ENCODE measurements around the gene CFAP299.
"Not testable (repeated sequence)": the region's sequence is repeated elsewhere in the genome, so short reads cannot be mapped to it uniquely, and the experiment has no call there.

CFAP299 gene

GRCh38 chr4:80614319-80614718 lies 278.8 kb downstream of the CFAP299 start:
- no peak for FAIRE-seq

DNA sequence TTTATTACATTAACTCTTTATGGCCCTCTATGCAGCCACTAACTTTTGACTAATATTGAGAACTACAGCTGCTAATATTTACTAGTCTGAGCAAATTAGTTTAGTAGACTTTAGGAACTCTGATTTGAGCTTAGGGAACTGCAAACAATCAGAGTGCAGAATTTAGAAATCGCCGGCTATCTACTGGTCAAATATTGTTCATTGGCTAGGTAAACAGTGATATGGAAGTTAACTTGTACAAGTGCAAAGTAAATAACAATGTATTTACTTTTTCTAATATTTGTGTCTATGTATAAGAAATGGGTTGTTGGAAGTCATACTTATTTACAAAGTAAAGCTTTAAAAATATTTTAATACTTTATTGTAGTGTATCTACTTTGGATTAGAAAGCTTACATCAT lies 279.6 kb downstream of the CFAP299 start:
- no peak for FAIRE-seq

DNA sequence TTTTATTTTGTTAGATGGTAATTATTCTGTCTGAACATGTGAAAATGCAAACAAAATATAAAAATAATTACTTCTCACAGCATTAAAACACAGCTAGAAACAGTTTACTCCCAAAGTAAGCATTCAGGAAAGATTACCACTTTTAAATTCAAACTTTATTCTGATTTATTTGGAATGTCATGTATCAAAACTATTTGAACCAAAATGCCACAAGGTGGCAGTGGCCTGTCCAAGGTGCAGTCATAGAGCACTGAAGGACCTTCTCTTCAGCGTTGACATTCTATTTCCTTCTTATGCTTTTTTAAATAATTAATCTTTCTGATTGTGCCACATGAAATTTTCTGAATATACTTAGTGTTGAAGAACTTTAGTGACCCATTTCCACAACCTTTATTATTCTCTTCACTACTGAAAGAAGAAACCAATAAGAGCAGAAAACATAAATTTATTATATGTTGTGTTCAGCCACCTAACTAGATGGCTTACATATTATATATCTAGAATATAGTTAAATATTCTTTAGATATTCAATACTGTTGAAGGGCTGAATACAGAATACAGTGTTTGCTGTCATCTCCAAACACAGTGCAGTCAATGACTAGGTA lies 283.6 kb downstream of the CFAP299 start:
- FAIRE-seq, result no peak

DNA sequence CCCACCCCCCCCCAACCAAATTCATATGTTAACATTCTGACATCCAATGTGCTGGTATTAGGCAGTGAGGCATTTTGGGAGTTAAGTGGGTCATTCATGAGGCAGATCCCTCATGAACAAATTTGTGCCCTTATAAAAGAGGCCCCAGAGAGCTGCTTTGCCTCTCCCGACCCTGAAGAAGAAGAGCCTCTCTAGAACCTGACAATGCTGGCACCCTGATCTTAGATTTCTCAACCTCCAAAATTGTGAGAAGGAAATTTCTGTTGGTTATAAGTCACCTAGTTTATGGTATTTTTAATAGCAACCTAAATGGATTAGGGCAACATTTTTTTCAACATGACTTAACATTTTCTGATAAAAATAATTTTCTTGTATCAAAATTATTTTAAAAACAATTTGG lies 296.3 kb downstream of the CFAP299 start:
- FAIRE-seq, result no peak

DNA sequence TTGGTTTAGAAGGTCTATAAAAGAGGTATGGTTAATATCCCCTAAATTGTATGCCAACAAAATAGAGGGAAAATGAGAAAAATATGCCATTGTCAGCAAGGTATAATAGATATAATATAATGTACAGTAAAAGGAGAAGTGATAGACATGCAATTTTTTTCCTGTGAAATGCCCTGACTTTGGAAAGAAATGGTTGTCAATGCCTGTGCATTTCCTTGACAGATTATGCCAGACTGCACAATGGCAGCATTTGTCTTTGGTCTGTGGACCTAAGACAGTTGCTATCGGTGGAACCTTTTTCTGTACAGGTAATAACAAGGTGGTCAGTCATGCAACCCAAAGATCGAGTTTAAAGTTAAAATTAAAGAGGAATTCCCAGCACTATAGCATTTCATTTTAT lies 301.7 kb downstream of the CFAP299 start:
- FAIRE-seq, result no peak

GRCh38 chr4:80646061-80646460 lies 310.5 kb downstream of the CFAP299 start:
- no peak for FAIRE-seq

- no peak for FAIRE-seq
Observed at GRCh38 chr4:80655662-80656061, 320.1 kb downstream of the CFAP299 start.

- FAIRE-seq, result not testable (repeated sequence)
Observed at GRCh38 chr4:80670118-80670517, 334.6 kb downstream of the CFAP299 start.

- FAIRE-seq, result no peak
Observed at GRCh38 chr4:80678413-80678812, 342.9 kb downstream of the CFAP299 start.

- no peak for FAIRE-seq
Observed at GRCh38 chr4:80680934-80681333, 345.4 kb downstream of the CFAP299 start.

DNA sequence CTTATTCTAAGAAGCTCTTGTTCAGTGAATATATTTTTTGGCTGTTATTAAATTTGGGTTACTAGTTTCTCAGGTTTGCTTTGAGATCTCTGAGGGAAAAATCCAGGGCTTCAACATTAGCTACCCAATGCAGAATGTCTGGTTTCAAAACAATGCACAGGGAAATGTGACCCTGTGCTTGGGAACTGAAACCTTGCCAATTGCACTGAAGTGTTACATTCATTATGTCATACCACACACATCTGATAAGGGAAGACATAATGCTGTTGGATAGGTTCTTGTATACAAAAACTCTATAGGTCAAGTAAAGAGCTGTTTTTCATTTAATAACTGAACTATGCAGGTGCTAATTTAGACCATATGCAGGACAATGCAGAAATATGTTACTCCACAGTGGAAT lies 349.7 kb downstream of the CFAP299 start:
- no peak for FAIRE-seq

GRCh38 chr4:80687736-80688135 lies 352.2 kb downstream of the CFAP299 start:
- not testable (repeated sequence) for FAIRE-seq

DNA sequence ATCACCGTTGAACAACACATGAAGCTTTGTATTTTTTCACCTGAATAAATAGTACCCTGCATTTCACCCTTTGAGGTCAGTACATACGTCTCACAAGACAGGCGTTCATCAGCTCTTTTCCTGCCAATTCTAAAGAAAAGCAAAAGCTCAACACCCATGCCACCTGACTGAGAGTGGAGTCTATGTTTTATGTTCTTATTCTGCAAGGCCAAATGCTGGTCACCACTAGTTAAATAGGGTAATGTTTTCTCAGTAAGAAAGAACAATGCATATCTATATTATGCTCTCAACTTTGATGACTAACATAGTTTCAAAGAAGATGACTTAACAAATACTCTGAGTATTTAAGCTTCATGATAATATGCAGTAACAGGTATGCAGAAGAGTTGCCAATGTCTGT lies 358.6 kb downstream of the CFAP299 start:
- no peak for FAIRE-seq

DNA sequence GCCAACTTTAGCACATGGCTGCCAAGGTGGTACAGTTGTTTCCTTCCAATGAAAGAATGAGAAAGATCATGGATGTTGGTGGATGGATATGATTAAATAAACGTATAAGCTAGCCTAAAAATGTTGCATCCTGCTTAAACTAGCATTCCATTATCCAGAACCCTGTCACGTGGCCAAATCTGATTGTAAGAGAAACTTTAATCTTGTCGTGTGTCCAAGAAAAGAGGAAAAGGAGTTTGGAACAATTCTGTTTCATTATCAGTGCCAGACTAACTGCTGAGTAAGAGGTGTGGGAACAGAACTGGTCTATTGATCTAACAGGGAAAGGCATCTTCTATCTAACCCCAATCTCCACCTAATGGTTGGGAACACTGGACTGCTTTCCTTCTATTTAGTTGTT lies 369.8 kb downstream of the CFAP299 start:
- FAIRE-seq, result no peak

GRCh38 chr4:80709082-80709869 lies 373.7 kb downstream of the CFAP299 start:
- FAIRE-seq, result no peak

GRCh38 chr4:80710748-80711451 lies 375.4 kb downstream of the CFAP299 start:
- no peak for FAIRE-seq

DNA sequence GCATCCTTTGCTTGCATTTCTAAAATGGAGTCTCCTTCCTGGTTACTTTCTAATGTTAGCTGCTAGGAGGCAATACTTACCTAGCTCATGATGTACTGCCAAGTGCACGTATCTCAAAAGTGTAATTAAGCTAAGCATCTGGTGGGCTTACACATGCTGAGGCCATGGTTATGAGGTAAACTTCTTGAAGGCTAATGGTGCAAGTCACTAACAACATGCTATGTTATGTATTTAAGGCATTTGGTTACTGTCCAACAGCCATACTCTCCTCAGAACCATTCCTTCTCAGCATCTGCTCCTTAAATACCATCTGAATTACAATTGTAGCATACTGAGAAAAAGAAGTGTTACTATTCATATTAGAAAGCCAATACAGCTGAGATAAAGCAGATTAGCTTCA lies 376.4 kb downstream of the CFAP299 start:
- no peak for FAIRE-seq

DNA sequence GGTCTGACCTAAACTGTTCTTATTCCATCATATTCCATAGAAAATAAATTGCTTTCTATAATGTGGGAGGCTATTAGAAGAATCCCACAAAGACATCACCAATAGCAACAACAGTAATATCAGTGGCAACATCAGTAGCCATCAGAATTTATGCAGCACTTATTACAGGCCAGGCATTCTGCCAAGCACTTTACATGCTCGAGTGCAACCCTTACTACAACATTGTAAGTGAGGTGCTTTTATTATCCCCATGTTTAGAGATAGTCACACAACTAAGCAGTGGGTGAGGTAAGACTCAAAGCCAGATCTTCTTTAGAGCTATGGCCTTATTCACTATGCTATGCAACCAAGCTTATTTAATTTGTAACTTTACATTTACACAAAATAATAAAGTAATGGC lies 377.9 kb downstream of the CFAP299 start:
- no peak for FAIRE-seq

DNA sequence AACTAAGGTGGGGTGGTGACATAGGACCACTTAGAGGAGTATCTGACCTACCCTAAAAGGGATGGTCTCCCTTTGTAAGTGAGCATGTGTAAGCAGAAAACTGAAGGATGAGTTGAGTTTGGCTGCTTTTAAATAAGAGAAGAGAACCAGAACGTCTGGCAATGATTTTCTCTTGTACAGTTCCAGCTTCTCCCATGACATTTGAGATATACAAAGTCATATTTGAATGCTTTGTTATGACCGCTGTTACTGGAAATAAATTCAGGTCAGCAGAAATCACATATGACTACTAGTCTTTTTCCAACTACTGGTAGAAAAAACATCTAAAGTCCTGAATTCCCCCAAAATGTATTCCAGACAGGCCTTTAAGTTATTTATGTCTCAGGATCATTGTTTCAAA lies 381.7 kb downstream of the CFAP299 start:
- no peak for FAIRE-seq

- no peak for FAIRE-seq
Observed at GRCh38 chr4:80726471-80726870, 390.9 kb downstream of the CFAP299 start.

DNA sequence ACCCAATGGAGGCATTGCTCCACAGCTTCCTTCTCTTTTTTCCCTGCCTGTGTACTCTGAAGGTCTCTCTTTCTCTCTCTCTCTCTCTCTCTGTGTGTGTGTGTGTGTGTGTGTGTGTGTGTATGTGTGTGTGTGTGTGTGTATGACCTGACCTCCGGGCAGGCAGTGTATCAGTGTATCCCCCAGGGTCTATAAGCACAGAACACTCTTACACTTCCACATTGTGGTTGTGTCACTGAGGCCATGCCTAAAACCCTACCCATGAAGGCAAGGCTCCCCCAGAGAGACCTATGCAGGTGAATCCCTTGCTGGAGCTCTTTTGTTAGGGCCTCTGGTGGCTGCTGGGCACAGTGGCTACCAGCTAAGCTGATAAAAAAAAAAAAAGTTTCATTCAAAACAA lies 394.6 kb downstream of the CFAP299 start:
- FAIRE-seq, result no peak

DNA sequence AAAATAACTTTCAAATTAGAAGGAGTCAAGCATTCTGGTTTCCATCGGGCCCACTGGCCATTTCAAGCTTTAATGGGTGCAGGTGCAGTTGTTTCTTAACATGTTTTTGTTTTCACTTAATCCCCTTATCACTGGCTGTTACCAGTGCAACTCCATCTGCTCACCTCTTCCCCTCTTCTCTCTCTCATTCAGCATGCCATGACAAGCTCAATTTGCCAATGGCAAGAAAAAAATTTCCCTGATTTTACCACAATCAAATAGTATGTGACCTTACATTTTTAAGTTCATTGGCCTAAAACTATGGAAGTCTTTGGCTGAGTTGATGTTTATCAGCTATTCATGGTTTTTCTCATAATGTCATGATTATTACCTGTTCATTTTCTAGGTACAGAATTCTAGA lies 395.9 kb downstream of the CFAP299 start:
- FAIRE-seq, result no peak

GRCh38 chr4:80732010-80732409 lies 396.5 kb downstream of the CFAP299 start:
- no peak for FAIRE-seq

DNA sequence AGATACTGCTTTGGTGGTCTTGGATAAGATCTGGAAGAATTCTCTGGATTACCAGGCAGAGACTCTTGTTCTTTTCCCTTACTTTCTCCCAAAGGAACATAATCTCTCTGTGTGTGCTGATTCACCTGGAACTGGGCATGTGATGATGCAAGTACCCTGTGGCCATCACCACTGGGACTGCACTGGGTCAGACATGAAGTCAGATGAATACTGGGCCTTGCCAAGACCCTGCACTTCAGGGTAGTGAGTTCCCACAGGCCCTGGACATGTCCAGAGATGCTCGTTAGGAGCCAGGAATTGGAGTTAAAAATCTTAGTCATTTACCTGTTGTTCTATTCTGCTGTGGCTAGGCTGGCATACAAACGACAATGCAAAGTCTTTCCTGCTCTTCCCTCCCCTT lies 404.8 kb downstream of the CFAP299 start:
- FAIRE-seq, result no peak
